NCI-H2196 treated with DMSO at 0.1 percent for 48 hours (cell line): ENCODE data around the gene IQCM.
"Not testable (repeated sequence)": the region's sequence is repeated elsewhere in the genome, so short reads cannot be mapped to it uniquely, and the experiment has no call there.

ENCODE experiments used
- DNase-seq: peaks from one replicate; lab custom pipeline; 2025; ENCODE audit not compliant: unreplicated experiment; lab: John Stamatoyannopoulos, UW

IQCM gene

GRCh38 chr4:149486861-149487260, 328.8 kb downstream of the IQCM start:
- no peak for DNase-seq

DNA sequence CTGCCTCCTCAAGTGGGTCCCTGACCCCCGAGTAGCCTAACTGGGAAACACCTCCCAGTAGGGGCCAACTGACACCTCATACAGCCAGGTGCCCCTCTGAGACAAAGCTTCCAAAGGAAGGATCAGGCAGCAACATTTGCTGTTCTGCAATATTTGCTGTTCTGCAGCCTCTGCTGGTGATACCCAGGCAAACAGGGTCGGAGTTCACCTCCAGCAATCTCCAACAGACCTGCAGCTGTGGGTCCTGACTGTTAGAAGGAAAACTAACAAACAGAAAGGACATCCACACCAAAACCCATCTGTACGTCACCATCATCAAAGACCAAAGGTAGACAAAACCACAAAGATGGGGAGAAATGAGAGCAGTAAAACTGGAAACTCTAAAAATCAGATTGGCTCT, 347.0 kb downstream of the IQCM start:
- not testable (repeated sequence) for DNase-seq

DNA sequence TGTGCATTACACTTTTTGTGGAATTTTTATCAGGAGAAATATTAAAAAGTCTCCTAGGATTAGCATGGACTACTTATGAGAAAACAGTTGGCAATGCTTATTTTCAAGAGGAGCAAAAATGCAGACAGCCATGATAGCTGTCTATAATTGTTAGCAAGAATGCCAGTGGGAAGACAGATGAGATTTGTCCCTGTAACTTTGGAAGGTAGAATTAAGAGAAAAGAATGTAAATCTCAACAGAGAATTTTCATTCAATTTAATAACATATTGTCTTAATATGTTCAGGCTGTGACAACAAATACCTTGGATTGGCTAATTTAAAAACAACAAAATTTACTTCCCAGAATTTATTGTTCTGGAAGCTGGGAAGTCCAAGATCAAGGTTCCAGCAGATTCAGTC, 349.2 kb downstream of the IQCM start:
- DNase-seq = no peak

DNA sequence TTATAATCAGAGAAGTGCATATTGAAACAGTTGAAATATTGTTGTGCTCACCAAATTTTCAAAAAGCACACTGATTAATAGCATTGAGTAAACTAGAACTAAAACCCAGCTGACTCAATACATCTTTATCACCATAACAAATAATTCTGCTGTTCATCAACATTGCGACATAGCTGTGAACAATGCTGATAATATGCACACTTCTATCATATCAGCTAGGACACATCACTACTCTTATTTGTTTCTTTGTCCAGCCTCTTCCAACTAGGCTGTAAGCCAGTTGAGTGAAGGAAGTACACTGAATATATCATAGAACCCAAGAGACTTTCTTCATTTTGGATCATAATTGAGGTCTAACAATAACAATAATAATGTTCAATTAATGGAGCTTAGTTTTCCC, 349.7 kb downstream of the IQCM start:
- DNase-seq = no peak

DNA sequence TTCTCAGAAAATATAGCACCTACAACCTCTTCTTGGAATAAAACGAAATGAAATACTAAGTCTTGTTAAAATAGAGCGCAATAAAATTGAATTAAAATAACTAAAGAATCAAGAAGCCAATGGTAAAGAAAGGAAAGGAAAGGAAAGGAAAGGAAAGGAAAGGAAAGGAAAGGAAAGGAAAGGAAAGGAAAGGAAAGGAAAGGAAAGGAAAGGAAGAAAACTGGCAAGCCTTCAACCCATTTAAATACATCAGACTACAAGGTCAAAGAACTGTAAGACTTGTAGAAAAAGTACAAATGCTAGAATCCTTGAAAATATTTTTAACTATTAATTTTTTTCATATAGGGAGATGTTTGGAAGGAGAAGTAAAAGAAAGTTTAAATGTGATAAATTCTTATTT, 372.1 kb downstream of the IQCM start:
- no peak for DNase-seq

DNA sequence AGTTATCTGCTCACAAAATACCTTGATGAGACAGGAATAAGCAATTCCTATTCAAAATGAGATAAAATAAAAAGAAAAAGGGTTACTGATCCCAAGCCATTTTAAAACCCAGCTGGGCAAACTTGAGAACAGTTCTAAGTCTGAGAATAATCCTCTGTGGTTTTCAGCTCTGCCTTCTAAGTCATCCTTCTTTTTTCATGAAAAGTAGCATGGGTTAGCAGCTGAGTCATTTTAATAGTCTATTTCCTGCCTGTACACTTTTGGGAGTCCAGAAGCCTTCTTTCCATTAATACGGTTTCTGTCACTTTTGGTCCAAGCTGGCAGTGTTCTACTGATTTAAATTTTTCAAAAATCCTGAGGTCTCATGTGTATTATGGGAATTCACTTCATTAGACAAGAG, 374.3 kb downstream of the IQCM start:
- DNase-seq = no peak

- no peak for DNase-seq
Measured at GRCh38 chr4:149426461-149426860, 389.2 kb downstream of the IQCM start.

DNA sequence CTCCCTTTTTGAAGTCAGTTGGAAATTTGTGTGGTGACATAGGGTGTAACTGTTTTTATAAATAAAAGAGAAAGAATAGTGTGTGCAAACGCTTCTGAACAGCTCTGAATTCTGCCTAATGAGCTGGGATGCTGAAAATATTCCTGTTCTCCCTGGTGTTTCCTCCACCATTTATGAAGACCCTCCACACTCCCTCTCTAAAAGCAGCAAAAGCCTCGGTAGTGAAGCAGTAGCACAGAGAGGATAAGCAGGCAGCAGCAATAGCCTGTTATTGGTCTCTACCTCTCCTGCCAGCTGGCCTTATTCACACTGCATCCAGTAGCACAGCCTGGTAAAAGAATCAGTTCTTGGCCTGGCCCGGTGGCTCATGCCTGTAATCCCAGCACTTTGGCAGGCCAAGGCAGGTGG, 406.1 kb downstream of the IQCM start:
- no peak for DNase-seq

- no peak for DNase-seq
Measured at GRCh38 chr4:149409146-149409545, 406.5 kb downstream of the IQCM start.

GRCh38 chr4:149404143-149404542, 411.5 kb downstream of the IQCM start:
- DNase-seq = no peak

DNA sequence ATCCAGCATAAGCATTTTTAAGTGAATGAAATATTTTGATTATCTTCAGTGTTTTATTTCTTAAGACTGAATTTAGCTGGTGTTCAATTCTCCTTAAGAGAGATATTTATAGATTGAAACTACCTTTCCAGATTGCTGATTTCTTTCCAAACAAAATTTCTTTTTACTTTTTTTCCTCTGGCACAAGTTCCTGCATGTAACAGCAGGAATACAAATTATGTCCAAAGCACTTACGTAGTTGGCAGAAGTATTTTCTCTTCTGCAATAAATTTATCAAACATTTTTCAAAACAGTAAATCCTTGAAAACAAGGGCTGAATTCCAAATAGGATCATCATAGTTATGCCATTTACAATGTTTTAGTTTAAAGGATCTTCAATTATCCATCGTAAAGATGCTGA, 412.6 kb downstream of the IQCM start:
- no peak for DNase-seq

GRCh38 chr4:149398993-149399392, 416.6 kb downstream of the IQCM start:
- no peak for DNase-seq

DNA sequence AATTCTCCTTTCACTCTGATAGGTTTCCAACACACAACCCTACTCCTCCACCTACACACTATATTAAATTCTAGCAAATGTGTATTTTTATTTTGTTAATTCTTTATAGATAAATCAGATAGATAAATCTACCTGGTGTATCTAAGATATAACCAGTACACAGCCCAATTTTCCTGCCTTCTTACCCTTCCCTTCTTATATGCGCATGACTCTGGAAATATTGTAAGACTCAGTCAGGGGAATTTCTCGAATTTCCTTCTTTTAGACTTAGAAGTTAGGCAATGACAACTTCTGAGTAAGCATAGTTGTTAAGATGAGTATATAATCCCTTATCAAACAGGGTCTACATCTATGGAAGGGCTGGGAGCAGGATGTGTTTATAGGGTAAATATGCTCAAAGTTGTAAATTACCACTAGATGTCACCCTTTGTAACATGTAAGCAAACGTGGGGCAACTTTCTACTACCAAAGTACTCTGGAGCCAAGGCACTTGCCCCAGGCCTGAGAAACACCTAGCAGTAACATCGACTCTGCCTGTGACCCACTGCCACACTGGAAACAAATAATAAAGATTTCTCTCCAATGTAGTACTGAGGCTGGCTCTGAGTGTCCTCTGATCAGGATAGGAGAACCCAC, 444.7 kb downstream of the IQCM start:
- DNase-seq = peak; percentile 1

GRCh38 chr4:149370002-149370401, 445.6 kb downstream of the IQCM start:
- no peak for DNase-seq

GRCh38 chr4:149353241-149353640, 462.4 kb downstream of the IQCM start:
- DNase-seq = no peak

DNA sequence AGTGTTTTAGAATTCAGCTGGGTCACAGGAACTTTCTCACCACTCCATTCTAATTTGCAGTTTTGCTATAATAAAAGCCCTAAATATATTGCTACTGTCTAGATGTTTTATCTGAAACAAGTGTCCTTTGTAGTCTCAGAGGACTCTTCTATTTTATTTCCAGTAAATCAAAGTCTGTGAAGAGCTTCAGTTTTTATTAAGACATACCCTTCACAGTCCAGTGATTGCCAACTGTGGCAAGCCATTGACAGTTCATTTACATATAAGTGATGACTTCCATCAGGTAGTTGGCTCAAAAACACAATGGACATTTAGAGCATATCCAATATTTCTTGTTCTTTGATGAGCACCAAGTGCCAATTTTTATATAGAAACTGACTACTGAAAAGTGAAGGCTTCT, 466.1 kb downstream of the IQCM start:
- DNase-seq = no peak

DNA sequence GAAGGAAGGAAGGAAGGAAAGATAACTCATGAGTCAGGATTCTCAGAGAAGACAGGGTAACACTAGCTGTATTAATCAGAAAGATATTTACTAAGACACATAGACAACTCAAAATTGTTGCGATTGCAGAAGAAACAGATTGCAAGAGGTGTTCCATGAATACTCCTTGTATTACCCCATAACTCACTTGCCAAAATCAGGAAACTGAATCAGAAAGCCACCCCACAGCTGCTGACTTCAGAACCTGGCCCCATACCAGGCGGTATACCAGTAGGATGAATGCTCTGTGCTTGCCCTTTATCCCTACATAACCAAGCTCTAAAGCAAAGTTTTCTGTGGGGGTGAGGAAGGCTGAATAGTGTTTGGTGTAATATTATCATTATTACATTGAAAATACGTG, 468.5 kb downstream of the IQCM start:
- DNase-seq = no peak

DNA sequence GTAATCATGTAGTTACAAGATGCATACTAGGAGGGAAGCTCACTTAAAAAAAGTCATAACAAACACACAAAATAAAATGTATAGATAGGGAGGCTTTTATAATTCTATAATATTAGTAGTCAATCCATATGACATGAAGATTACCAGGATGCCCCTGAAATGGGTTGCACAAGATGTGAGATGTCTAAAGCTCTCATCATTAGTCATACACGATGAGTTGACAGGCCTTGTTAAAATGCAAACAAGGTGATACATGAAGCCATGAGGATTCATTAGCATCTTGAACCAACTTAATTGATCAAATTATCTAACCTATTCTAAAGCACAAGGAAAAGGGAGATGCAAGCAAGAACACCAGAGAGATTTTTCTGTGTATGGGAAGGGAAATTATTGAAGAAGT, 470.2 kb downstream of the IQCM start:
- DNase-seq = no peak

DNA sequence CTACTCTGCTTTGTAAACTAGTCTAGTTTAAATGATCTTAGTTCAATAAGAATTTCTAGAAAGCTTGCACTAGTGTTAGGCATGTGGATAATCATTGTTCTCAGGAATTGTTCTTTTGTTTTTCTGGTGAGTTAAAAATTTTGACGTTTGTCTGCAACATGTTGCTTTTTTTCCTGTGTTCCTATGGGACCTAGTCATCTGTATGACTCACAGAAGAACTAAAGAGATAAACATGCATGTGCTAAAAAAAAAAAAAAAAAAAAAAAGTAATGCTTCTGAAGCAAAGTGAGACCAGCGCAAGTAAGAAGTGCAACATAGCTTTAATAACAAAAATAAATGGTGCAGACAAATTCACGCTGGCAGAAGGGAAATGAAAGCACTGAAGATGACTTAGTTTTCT, 471.2 kb downstream of the IQCM start:
- DNase-seq = no peak

- no peak for DNase-seq
Measured at GRCh38 chr4:149343614-149344013, 472.0 kb downstream of the IQCM start.

- not testable (repeated sequence) for DNase-seq
Measured at GRCh38 chr4:149341117-149341516, 474.5 kb downstream of the IQCM start.

- no peak for DNase-seq
Measured at GRCh38 chr4:149328161-149328560, 487.5 kb downstream of the IQCM start.

- DNase-seq = no peak
Measured at GRCh38 chr4:149322203-149322602, 493.4 kb downstream of the IQCM start.

DNA sequence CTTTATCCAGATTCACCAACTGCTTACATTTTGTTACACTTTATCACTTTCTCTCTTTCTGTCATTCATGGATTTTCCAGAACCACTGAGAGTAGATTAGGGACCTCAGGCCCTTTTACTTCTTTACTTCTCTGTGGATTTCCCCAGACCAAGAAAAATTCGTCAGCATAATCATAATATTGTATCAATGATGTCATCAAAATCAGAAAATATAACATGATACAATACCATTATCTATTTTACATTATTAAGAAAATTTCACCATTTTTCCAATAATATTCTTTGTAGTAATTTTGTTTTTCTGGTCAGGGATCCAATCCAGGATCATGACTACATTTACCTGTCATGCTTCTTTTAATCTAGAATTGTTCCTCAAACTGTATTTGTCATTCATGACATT, 494.2 kb downstream of the IQCM start:
- DNase-seq = no peak
